NOMO-1 (cell line): ENCODE results near the gene IL1R2.

Experiments
- DNase-seq, 2 experiments: peaks; one replicate each; lab custom pipeline; 2025; ENCODE audit not compliant: unreplicated experiment in 2 of 2; lab: John Stamatoyannopoulos, UW

The IL1R2 gene

DNA sequence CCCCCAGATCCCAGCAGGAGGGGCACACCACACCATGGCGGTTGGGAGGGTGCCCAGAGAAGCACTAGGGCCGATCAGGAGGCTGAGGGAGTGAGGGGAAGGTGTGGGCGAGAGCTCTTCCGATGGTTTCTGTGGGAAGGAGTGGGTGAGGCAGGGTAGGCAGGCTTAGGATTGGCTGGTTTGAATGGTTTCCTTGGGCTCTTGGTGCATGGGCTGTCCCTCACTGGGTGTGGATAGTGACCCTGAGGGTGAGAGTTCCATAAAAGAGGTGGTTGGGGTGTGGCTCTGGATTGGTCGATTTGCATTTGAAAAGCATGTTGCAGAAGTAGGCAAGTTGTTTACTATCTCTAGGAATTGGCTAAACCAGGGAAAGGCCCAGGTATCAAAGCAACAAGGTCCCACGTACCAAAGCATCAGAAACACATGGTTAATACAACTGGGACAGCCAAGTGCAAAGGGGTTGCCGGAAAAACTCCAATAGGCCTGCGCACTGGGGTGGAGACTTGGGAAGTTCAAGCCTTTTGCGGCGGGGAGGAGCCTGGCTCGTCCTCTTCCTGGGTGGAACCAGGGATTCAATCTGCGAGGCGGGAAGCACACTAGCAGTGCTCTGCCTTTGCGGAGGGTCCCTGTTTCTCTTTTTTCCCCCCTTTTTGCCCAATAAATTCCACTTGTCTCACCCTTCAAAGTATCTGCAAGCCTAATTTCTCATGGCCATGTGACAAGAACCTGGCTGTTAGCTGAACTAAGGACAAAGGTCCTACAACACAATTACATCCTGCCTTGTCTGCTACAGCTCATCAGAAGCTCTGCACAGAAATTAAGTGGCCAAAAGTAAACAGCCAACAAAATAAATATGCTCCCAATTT lies 43.2 kb downstream of the IL1R2 start:
- DNase-seq, result no peak

DNA sequence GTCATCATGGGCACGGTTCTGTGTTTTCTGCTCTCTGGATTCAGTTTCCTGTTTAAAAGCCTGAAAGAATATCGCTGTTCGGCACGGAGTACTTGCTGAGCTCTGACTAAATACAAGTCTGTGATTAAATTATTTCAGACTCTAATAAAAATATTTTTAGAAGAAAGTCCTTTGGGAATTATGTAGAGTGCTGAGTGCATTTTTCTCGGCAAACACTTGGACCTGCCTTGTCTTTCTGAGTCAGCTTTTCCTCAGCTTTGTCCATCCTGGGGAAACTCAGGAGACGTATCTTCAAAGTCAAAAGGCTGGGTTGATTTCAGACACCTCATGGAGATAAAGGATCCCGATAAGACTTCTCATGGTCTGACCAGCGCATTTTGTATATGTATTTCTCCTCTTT lies 45.9 kb downstream of the IL1R2 start:
- no peak for DNase-seq

DNA sequence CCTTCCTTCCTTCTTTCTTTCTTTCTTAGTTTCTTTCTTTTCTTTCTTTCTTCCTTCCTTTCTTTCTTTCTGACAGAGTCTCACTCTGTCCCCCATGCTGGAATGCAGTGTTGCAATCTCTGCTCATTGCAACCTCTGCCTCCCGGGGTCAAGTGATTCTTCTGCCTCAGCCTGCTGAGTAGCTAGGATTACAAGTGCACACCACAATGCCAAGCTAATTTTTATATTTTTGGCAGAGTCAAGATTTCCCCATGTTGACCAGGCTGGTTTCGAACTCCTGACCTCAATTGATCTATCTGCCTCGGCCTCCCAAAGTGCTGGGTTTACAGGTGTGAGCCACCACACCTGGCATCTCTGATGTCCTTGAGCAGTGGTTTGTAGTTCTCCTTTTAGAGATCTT lies 48.5 kb downstream of the IL1R2 start:
- DNase-seq, result no peak

DNA sequence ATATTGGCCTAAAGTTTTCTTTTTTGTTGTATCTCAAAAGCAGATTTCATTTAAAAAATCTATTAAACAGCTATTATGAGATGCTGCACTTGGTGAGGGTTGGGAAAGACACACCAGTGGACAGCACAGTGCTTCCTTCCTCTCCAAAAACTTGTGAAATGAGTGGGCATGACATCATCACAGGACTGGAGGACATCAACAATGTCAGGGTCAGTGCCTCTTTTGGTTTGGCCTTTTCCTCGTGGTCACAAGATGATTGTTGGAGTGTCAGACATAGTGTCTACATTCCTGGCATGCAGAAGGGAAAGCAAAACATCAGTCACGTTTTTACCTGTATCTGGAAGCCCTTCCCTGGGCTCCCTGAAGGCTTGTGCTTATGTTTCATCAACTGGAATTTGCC lies 49.6 kb downstream of the IL1R2 start:
- no peak for DNase-seq

DNA sequence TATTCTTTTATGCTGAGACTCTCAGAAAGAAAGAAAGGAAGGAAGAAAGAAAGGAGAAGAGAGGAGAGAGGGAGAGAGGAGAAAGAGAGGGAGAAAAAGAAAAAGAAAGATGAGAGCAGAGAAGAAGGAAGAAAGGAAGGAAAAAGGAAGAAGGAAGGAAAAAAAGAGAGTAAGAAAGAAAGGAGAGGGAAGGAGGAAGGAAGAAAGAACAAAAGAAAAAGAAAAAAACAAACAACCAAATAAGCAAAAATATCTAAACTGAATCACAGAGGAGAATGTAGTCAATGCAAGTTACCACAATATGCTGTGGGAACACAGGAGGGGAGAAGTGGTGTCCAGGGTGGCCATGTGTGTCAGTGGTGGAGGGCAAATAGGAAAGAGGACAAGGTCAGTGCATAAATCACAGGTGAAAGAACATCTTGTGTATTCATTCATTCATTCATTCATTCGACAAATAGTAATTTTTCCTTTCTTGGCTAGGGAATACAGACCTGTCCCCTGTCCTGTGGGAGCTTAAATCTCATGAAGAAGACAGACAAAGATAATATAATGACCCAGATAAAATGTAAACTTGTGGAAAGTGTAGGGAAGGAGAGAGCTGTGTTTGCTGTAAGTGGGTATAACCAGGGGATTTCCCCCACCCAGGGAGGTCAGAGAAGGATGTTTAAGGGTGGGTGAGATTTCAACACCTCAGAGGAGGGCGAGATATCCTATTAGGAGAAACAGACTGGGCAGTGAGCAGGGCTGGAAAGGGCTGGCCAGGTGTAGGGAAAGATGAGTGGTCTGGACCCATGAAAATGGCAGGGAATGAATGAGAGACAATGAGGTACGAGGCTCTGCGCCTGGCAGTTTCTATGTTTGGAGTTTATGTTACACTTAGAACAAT lies 50.7 kb downstream of the IL1R2 start:
- no peak for DNase-seq

DNA sequence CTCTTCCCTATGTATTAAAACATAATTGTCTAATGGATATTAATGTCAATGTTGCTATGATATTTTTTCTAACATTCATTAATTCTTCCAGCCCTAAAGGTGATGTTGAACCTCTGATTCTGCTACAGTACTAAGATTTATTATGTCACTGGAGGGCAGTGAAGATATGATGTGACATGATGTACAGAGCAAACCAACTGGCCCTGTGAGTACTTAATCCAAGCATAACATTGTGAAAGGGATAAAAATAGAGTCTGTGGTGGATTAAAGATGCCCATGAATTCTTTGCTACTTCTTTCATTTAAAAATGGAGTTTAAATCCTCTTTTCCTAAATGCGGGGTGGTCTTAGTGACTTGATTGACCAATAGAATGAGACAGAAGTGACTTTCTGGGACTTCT lies 51.8 kb downstream of the IL1R2 start:
- no peak for DNase-seq

DNA sequence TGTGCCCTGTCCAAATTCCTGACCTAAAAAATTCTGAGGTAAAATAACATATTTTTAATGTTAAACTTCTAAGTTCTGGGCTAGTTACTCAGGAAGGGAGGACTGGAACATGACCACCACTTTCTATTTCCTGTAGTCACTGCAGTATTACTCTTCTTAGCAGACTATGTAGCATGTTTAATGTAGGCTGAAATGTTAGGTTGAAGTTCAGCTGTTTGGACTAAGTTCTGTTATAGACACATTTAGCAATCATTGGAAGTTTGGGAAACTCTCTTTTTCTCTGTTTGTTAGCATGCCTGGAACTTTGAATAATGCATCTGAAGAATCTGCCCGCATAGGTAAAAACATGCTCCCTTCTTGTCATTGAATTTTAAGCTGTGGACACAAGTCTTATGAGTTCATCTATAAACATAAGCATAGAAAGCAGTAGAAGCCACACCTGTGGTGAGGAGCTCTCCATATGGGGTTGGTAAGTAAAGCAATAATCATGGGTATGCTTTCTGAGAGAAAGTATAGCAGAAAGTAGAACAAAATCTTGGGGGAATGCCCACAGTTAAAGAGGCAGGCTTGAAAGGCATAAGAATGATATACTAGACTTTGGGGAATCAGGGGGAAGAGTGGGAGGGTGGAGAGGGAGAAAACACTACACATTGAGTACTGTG lies 52.6 kb downstream of the IL1R2 start:
- no peak for DNase-seq

DNA sequence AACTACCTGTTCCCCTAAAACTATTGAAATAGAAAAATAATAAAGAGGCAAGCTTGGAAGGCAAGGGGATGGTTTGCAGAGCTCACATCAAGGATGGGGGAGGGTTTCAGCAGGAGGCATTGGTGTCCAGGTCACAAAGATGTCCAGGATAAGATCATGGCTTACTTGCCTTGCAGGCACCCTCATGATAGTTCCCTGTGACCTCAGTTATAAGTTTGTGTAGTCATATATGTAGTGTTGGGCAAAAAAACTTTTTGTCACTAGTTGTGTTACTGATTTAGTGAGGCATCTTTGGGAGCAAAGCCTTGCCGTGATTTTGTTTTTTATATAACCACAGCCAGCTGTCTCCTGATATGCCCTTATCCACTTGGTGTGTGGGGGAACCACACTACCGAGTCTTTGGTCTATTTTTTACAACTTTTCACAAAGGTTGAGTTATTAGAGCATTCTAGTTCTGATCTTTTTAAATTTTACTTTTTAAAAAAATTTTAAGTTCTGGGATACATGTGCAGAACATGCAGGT lies 53.3 kb downstream of the IL1R2 start:
- no peak for DNase-seq

DNA sequence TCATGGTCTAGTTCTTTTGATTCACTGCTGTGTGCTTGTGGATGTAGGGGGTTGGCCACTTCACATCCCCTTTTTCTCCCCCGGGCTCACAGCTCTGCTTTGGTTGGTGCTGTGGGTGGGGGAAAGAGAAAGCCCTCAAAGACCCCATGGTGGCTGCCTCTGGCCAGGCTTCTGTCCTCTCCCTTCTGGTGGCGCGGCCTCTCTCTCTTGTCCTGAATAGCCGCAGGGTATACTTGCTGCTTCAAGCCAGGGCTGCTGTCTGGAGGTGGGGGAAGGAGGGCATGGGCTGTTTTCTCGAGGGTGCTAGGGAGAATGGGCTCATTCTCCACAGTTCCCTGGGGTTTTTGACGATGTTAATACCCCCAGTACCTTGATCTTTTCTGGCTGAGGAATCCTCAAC lies 53.9 kb downstream of the IL1R2 start:
- no peak for DNase-seq

DNA sequence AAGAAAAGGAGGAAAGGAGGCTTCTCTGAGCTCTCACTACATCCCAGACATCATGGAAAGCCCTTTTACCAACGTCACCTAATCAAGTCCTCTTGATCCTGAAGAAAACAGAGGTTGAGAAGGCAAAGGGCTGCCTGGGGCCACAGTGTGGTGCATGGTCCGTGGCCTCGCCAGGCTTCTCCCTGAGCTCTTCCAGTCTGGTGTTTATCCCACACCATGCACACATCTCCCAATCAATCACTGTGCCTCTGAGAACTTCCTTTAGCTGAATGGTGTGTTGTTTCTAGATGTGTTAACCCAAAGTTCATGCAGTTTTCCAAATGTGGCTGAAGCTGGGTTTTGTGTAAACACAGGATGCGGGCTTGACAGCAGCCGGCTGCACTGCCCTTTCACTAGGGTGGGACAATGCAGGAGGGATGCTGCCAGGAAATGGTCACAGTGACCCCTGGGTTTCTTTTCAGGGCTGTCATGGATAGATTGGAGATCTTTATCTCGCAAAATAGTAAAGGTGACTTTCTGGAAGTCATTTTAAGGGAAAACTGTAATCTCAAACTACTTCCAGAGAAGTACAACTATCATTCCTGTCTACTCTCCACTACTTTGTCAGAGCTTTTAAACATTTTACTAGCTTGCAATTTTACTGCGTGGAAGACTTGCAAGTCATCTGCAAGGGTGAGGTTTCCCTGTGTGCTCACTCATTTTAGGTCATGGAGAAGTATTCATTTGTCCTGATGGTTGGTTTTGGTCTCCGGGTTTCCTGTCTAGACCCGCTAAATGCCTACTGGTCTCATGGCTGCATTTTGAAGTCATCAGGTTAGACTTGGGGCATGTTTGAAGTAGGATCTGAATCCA lies 54.6 kb downstream of the IL1R2 start:
- no peak for DNase-seq

DNA sequence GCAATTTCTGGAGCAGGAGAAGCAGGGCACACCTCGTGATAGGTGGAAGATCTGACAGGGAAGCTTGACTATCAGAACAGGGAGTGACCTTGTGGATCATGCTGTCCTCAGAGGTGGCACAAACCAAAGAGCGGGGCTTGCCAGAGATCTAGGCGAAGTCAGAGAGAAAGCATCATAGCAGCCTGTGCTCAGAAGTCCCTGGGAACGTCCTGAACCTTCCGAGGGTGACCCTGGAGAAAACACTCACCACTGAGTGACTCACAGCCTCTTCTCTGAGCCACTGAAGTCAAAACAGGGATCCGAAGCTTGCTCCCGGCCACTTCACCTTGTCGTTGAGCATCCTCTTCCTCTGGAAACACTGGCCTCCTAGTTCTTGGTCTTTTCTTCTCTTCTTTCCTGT lies 56.7 kb downstream of the IL1R2 start:
- DNase-seq, result no peak

DNA sequence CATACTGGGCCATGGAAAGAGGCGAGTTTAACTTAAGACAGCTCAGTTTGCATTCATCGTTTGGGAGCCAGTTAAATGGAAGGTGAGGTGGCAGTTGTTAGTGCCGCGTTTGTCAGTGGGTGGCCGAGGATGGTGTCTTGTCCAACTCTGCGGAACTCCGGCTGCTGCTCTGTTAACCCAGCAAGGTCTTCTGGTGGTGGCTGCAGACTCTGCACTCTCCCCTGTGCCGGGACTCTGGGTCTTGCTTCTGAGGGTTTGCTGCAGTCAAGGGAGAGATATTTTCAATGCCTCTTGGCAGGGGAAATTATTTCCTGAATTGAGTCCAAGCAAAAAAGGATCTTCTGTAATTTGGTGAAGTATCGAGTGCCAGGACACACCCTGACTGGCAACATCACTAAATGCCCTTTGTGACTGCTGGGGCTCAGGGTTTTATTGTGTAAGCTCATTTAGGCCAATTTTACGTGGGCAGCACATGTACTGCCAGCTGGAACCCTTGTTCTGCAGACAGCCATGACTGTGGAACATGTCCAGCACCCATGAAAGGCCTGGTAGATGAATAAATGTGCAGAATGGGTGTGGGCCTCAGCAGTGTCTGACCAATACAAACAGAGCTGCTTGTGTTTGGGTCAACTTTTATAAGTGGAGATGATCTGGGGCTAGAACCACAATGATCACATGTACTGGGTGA lies 58.1 kb downstream of the IL1R2 start:
- DNase-seq, result no peak

DNA sequence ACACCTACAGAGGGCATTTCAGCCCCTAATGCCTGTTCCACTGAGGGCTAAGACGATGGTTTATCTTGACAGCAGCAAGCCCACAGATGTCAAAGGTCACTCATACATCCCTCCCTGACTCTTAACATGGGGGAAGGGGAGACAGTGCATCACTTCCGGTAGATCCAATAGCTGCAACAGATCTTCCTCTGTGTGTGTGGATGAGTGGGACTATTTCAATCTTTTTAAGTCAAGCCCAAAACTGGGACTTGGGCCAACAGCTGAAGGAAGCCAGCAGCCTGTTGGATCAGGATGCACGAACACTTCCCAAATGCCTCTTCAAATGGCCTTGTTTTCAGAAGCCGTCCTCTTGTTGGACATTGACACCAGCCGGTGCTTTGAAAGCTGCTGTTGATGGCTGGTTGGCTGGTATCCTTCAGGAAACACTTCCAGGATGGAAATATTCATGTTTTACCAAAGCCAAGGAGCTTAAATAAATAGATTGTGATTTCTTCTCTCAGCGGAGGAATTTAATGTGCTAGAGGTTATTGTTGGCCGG lies 59.2 kb downstream of the IL1R2 start:
- no peak for DNase-seq

DNA sequence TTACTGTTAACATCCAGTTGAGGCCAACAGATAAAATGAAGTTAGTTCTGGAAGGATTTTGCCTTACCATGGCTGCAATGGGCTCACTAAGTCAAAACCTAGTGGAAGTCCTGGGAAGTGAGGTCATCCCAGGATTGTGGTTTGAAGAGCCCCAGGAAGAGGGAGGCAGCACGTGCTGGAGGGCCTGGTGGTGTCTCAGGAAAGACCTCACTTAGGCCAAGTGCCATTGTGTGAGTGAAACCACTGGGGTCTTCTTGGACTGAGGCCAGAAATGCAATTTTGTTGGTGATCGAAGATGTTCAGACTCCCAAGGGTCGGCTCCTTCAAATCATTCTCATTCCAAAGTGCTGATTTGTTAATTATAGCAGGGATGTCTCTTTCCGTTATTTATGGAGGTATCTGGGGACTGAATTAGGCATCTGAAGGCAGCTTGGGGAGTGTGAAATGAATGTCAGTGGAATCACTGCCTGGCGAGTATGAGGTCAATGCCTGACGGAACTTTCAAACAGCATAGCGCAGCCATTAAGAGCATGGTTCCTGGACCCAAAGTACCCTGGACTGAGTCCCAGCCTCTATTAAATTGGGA lies 60.0 kb downstream of the IL1R2 start:
- DNase-seq, result no peak

DNA sequence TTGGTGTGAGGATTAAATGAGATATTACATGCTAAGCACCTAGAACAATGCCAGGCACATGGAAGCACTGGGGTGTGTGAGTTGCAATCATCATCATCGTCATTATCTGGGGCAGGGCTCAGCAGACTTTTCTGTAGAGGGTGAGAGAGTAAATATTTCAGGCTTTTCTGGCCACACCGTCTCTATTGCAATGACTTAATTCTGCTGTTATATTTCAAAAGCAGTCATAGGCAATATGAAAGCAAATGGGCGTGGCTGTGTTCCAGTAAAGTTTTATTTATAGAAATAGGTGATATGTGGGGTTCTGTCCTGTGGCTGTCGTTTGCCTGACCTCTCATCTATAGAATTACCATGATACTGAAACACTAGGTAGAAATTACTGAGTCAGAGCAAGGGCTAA lies 60.6 kb downstream of the IL1R2 start:
- DNase-seq, result no peak

DNA sequence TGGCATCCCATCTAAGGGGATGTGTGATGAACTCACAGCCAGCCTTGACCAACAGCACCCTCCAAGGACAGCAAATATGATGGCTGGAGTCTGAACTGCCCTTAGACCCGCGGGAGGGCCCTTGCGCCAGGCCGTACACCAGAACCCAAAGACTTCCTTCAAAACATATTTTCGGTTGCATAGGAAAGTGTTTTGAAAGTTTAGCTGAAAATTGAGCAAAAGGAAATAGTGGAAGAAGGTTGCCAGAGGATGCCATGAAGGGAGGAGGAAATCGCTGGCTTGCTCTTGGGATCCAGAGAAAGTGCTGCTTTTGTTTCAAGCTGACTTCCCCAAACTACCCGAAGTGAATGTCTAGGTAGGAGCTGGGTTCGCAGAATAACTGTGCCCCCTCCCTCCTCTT lies 61.3 kb downstream of the IL1R2 start:
- DNase-seq, result peak; percentile 51 to 52

DNA sequence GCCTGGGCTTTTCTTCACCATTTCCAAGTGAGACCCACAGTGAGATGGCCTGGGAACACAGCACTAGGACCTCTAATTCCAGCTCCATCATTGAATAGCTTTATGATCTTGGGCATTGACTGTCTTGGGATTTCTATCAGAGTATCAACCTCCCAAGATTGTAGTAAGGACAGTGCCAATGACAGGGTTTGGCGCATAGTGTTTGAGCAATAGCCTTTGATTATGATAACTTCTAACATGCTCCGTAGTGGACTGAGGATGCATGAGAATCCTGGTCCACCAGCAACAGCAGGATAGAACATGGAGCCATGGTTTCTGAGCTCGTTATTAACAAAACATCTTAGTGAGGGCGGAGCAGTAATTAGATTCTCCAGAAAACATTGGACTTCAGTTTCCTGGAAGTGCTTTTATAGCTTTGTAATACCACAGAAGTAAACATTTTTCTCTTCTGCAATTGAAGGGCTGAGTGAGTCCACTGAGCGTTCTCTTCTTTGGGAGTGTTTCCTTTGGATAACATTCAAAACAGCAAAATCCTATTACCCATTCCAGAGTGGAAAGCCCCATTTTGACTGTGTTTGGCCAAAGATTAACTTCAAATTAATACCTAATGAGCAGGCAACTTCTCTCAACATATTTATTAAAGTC lies 63.7 kb downstream of the IL1R2 start:
- no peak for DNase-seq

DNA sequence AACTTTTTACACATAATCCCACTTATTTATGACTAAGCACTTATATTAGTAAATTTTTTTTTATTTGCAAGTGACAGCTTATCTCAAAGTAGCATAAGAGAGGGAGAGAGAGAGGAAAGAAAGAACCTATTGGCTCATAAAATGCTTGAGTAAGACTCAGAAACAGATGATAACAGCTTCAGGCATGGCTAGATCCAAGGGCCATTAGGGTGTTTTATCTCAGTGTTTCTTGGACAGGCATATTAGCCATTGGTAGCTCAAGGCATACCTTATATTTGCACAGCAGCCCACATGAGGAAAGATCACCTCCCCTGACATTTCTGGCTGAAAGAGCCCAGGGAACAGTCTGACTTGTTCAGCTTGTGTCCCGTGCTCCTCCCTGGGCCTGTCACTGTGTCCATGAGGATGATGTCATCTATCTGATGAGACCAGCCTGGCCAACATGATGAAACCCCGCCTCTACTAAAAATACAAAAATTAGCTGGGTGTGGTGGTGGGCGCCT lies 64.4 kb downstream of the IL1R2 start:
- no peak for DNase-seq
